Natural killer cell (primary cell): Measurements from ENCODE around the gene SPSB3. TPM values are rescaled to one million over a fixed set of nuclear protein-coding genes. Genes with fewer than 3 reads are reported as not detected.

Source experiments
- ATAC-seq, 3 donors: fragments of 150-1000 bp in 2 of 3; fragments of 200-7000 bp in 1 of 3; cut with Tn5 transposase; 1 replicate in 1 of 3; 2 replicates in 2 of 3; pipeline ENCODE4 v1.10.0; 2021; ENCODE audit warnings: mild to moderate bottlenecking in 2 of 3, moderate library complexity in 2 of 3
- DNase-seq, 2 donors: peaks; one replicate each; pipeline versions ENCODE4 v3.0.0 to v3.0.0-alpha.2; 2013 to 2021; ENCODE audit warnings: mixed read lengths in 1 of 2
- H3K27ac ChIP-seq: one replicate; pipeline ENCODE4 v1.5.1; 2013; ENCODE audit warnings: mild to moderate bottlenecking, low read length
- H3K27me3 ChIP-seq: one replicate; pipeline ENCODE4 v1.6.1; 2013; ENCODE audit warnings: low read length; ENCODE audit not compliant: control insufficient read depth, insufficient read depth
- H3K36me3 ChIP-seq: one replicate; pipeline ENCODE4 v1.6.1; 2013; ENCODE audit warnings: low read length; ENCODE audit not compliant: control insufficient read depth, insufficient read depth
- H3K4me1 ChIP-seq: one replicate; pipeline ENCODE4 v1.6.1; 2013; ENCODE audit warnings: low read length; ENCODE audit not compliant: control insufficient read depth, insufficient read depth
- H3K4me3 ChIP-seq: one replicate; pipeline ENCODE4 v1.5.1; 2013; ENCODE audit warnings: low read length
- H3K9me3 ChIP-seq: one replicate; pipeline ENCODE4 v1.6.1; 2013; ENCODE audit warnings: low read length; ENCODE audit not compliant: control insufficient read depth, insufficient read depth
- H3K27ac Mint-ChIP-seq, 2 donors: one replicate each; pipeline ENCODE4 v1.8.0; 2022; ENCODE audit warnings: mild to moderate bottlenecking in 2 of 2, mixed read lengths in 2 of 2, moderate library complexity in 1 of 2
- H3K27me3 Mint-ChIP-seq, 2 donors: one replicate each; pipeline ENCODE4 v1.8.0; 2022; ENCODE audit warnings: low read depth in 2 of 2, mixed read lengths in 2 of 2
- H3K36me3 Mint-ChIP-seq: one replicate; pipeline ENCODE4 v1.8.0; 2022; ENCODE audit warnings: mixed read lengths
- H3K4me1 Mint-ChIP-seq, 2 donors: one replicate each; pipeline ENCODE4 v1.8.0; 2022; ENCODE audit warnings: mixed read lengths in 2 of 2
- H3K4me3 Mint-ChIP-seq: one replicate; pipeline ENCODE4 v1.8.0; 2022; ENCODE audit warnings: mild to moderate bottlenecking, moderate library complexity, mixed read lengths
- H3K9me3 Mint-ChIP-seq, 2 donors: one replicate each; pipeline ENCODE4 v1.8.0; 2022; ENCODE audit warnings: mixed read lengths in 2 of 2
- CTCF ChIP-seq: fragments of 200-600 bp; IDR thresholded peaks from one replicate; pipeline ENCODE4 v1.8.0; 2022; ENCODE audit warnings: antibody characterized with exemption
- WGBS: methylation state at CpG from one replicate; pipeline ENCODE4 v1.1.7; 2013; ENCODE audit warnings: missing lambda C conversion rate; ENCODE audit not compliant: insufficient coverage; 5-methylcytosine and 5-hydroxymethylcytosine counted together
- intact Hi-C: fragments of 100-400 bp; cut with micrococcal nuclease; formaldehyde crosslinking; loops from one replicate; pipeline ENCODE4 v1.14.2; 2022
- total RNA-seq, 4 donors: library from RNA; stranded (reverse); fragments of 120-200 nt in 1 of 4; gene quantifications; one replicate each; pipeline versions ENCODE4 v1.2.3 to v1.2.4, GENCODE V29; 2013 to 2022

SPSB3 gene
- total RNA-seq, 3 donors from 2014 or later (not counting 1 experiment from before 2014, with no cell fraction given), result 100 to 122 (median 110) TPM

- intact Hi-C loops, result no loop called here
- Mint-ChIP-seq H3K4me1 (peaks cover under 1 to 15% of the 10 kb centered on the region in 2 donors), H3K27ac (no peak overlapping the region), H3K4me3 (no peak overlapping the region), H3K9me3 (no peaks in the 10 kb centered on the region), H3K36me3 (no peaks in the 10 kb centered on the region), H3K27me3 (no peaks in the 10 kb centered on the region)
- ATAC-seq (no peak), DNase-seq (no peak)
- no peaks in the 10 kb centered on the region for H3K27me3 ChIP-seq
- no peak overlapping the region for H3K27ac ChIP-seq
- no peaks in the 10 kb centered on the region for H3K9me3 ChIP-seq
- no peak for TF ChIP-seq CTCF
- peaks cover 36% of the 10 kb centered on the region for H3K36me3 ChIP-seq
- peaks cover 13% of the 10 kb centered on the region for H3K4me1 ChIP-seq
- H3K4me3 ChIP-seq, result no peak overlapping the region
- WGBS, result 94% methylated on average over 22 of the region's 24 CpGs
Measured at GRCh38 chr16:1821861-1822611, 39.7 kb upstream of the SPSB3 start.

GRCh38 chr16:1820946-1821290, 38.5 kb upstream of the SPSB3 start:
- peaks cover 45% of the 10 kb centered on the region for H3K36me3 ChIP-seq
- intact Hi-C loops, result no loop called here

GRCh38 chr16:1820096-1820945, 38.0 kb upstream of the SPSB3 start:
- H3K4me3 ChIP-seq, result no peak overlapping the region
- no peak for ATAC-seq
- peaks cover 6% of the 10 kb centered on the region for H3K4me1 ChIP-seq
- DNase-seq, result no peak
- intact Hi-C loops, result no loop called here
- Mint-ChIP-seq H3K27me3 (no peaks in the 10 kb centered on the region), H3K36me3 (no peaks in the 10 kb centered on the region), H3K4me1 (peaks cover 0 to 11% of the 10 kb centered on the region in 2 donors), H3K4me3 (no peak overlapping the region), H3K9me3 (no peaks in the 10 kb centered on the region), H3K27ac (no peak overlapping the region)
- H3K27ac ChIP-seq, result no peak overlapping the region
- peaks cover 47% of the 10 kb centered on the region for H3K36me3 ChIP-seq
- H3K27me3 ChIP-seq, result no peaks in the 10 kb centered on the region
- no peak for TF ChIP-seq CTCF
- no peaks in the 10 kb centered on the region for H3K9me3 ChIP-seq
- WGBS, result 93% methylated on average over 24 of the region's 25 CpGs

More at GRCh38 chr16:1820946-1821290, 38.5 kb upstream of the SPSB3 start:
- no peak for DNase-seq
- H3K36me3 Mint-ChIP-seq, result no peaks in the 10 kb centered on the region
- H3K4me1 Mint-ChIP-seq, result peaks cover 0 to 11% of the 10 kb centered on the region in 2 donors
- Histone ChIP-seq H3K27ac (no peak overlapping the region), H3K27me3 (no peaks in the 10 kb centered on the region), H3K4me3 (no peak overlapping the region), H3K4me1 (peaks cover 12% of the 10 kb centered on the region), H3K9me3 (no peaks in the 10 kb centered on the region)
- H3K4me3 Mint-ChIP-seq, result no peak overlapping the region
- WGBS, result 95% methylated on average over 12 of the region's 12 CpGs
- no peaks in the 10 kb centered on the region for H3K27me3 Mint-ChIP-seq
- no peak for ATAC-seq
- no peak for TF ChIP-seq CTCF
- no peak overlapping the region for H3K27ac Mint-ChIP-seq
- no peaks in the 10 kb centered on the region for H3K9me3 Mint-ChIP-seq
